22Rv1 (cell line): Measurements from ENCODE around the gene AKT1S1.

Experiments used
- ZFX ChIP-seq: fragments of 450-650 bp; IDR thresholded peaks from 2 replicates; pipeline ENCODE4 v1.6.1; 2017; ENCODE audit warnings: antibody characterized with exemption, borderline replicate concordance
- TF ChIP-seq, protein P1 (sequence below): fragments of 450-650 bp; IDR thresholded peaks from 2 replicates; pipeline ENCODE4 v1.5.1; 2017; ENCODE audit warnings: mild to moderate bottlenecking

DNA sequence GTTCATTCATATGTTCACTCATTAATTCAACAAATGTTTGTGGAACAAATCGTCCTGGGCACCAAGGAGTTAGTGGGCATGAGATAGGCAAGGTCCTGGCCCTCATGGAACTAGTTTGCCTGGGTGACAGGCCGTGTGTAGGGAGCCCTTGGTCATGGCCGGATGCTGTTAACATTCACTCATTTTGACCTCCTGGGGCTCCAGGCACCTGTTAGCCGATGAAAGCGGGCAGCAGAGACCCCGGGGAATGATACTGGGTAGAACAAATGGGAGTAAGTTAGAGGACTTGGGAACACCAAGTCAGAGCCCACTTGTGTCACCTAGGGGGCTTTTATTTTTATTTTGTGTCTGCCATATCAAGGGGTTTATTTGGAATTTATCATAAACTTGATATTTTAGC is 52.5 kb downstream of the AKT1S1 start:
- TF ChIP-seq, protein P1, sequence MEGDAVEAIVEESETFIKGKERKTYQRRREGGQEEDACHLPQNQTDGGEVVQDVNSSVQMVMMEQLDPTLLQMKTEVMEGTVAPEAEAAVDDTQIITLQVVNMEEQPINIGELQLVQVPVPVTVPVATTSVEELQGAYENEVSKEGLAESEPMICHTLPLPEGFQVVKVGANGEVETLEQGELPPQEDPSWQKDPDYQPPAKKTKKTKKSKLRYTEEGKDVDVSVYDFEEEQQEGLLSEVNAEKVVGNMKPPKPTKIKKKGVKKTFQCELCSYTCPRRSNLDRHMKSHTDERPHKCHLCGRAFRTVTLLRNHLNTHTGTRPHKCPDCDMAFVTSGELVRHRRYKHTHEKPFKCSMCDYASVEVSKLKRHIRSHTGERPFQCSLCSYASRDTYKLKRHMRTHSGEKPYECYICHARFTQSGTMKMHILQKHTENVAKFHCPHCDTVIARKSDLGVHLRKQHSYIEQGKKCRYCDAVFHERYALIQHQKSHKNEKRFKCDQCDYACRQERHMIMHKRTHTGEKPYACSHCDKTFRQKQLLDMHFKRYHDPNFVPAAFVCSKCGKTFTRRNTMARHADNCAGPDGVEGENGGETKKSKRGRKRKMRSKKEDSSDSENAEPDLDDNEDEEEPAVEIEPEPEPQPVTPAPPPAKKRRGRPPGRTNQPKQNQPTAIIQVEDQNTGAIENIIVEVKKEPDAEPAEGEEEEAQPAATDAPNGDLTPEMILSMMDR = no peak
- no peak for TF ChIP-seq ZFX
